Limb (tissue), 2 donors: ENCODE measurements around the gene NUP214.
"Not testable (repeated sequence)": the region's sequence is repeated elsewhere in the genome, so short reads cannot be mapped to it uniquely, and the experiment has no call there.

Experiments used
- DNase-seq, 2 donors: peaks; one replicate each; pipeline ENCODE4 v3.0.0-alpha.2; 2016; ENCODE audit errors: extremely low spot score in 2 of 2

NUP214 gene

DNA sequence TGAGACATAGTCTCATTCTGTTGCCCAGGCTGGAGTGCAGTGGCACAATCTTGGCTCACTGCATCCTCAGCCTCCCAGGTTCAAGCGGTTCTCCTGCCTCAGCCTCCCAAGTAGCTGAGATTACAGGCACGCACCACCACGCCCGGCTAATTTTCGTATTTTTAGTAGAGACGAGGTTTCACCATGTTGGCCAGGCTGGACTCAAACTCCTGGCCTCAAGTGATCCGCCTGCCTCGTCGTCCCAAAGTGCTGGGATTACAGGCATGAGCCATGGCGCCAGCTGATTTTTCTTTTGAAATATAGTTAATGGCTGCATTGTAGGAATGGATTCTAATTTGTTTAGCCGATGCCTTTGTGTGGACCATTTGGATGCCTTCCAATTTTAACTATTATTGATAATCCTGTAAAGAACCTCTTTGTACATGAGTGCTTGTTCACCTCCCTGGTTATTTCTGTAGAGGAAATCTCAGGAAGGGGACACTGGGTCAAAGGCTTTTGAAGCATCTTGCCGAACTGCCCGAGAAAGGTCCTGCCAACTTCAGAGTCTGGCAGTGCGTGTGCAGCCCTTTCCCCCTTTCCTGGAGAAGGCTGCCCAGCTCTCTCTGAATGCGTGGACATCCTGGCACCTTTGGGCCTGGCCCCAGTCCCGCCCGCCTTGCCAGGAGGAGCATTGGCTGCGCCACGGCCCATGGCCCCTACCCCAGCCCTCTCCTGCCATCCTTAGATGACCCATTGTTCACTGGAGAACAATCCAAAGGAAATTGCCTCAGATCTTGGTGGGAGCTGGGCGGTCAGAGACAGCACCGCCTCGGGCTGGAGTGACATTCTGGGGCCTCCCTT is 8.9 kb upstream of the NUP214 start:
- no peak for DNase-seq

DNA sequence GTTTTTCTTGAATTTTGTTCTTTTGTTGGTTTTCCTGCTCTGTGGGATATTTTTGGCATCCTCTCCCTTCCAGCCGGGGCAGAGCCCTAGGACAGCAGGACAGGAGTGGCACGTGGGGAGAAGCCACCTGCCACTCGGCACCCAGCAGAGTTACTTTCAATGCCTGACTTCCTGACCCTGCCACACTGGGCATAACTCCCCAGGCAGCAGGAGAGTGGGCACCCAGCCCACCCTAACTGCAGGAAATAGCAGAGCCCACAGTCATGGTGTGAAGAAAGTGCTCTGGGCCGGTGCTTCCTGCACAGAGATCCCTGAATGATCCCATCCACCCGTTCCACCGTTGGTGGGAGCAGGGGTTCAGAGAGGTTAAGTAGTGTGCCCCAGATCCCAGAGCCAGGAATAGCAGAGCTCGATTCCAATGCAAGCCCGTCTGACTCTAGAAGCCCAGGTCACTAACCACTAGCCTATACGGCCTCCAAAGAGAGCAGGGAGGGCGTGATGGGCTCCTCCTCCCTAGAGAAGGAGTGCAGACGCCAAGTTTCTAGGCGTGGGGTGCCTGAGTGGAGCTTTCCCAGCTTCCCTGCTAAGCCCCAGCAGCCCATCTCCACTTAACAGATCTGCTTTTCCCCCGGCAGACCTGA is 8.1 kb upstream of the NUP214 start:
- DNase-seq = no peak

DNA sequence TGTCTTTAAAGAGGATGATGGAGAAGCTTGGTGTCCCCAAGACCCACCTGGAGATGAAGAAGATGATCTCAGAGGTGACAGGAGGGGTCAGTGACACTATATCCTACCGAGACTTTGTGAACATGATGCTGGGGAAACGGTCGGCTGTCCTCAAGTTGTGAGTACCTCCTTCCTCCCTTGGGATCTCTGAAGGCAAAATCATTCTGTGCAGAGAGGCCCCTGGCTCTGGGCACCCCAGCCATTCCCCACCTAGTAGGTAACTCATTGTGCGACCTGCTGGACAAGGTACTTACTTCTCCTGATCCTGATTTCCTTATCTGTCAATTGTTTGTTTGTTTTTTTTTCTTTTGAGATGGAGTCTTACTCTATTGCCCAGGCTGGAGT is 7.6 kb upstream of the NUP214 start:
- no peak for DNase-seq

DNA sequence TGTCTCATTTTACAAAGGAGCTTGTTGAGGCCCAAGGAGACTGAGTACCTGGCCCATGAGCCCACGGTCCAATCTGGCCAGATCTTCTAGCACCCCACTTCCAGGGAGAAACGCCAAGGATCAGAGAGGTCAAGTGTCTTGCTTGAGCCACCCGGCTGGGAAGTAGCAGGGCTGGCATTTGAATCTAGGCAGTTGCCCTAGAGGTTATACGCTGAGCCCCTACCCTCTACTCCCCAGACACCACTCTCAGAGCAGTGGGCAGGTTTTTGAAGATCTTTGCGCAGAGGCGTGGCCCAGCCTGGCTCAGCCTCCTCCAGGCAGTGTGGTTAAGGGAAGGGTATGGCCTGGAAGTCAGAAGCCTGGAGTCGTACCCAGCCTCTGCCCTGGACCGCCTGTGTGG is 5.8 kb upstream of the NUP214 start:
- no peak for DNase-seq

DNA sequence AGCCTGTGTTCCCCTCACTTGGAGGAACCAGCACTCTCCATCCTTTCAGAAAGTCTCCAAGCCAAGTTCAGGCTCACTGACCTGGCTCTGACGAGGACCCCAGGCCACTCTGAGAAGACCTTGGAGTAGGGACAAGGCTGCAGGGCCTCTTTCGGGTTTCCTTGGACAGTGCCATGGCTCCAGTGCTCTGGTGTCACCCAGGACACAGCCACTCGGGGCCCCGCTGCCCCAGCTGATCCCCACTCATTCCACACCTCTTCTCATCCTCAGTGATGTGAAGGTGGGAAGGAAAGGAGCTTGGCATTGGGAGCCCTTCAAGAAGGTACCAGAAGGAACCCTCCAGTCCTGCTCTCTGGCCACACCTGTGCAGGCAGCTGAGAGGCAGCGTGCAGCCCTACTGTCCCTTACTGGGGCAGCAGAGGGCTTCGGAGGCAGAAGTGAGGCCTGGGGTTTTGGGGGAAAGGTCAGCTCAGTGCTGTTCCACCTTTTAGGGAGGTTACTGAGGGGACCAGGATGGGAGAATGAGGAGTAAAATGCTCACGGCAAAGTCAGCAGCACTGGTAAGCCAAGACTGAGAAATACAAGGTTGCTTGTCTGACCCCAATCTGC is 4.7 kb upstream of the NUP214 start:
- DNase-seq = no peak

DNA sequence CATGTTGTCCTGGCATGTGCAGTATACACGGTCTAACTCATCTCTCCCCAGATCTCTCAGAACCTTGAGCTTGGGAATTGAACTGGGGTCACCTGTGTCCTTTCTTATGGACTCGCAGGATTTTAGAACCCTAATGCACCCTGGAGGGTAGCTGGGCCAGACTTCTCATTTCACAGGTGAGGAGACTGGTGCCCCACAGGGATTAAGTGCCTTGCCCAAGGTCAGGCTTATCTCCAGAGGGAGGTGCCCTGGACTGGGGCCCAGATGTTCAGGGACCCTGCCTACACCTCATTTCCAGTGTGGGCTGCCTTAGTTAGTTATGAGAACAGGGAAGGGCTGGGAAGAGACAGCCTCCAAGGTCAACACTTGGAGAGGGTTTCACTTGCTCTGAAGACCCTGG is 4.0 kb upstream of the NUP214 start:
- DNase-seq = no peak

DNA sequence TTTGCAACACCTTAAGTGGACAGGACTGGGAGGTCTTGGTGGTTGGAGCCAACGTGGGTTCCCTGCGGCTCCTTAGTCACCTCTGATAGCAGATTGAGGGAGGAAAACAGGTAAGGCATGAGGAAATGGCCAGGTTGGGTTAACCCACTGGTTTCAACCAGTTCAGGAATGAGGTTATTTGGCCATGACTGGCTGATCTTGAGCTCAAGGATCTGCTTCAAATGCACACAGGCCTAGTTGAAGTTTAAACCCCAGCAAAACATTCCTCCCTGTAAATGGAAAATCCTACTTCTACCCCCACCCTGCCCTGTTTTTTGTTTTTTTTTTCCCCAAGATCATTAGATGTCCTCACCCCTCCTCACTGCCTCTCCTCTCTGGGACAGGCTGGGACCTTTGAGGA is 3.2 kb upstream of the NUP214 start:
- DNase-seq = no peak

DNA sequence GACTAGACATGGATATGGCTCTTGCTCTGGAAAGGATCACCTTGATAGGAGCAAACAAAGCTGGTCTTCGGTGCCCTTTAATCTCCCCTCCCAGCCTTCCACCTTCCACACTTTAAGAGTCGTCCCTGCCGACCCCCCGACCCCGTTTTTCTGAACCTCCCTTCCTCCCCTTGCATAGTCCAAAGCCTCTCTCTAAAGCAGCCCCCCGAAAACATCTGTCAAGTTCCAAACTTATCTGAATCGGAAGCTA is 423 bp upstream of the NUP214 start:
- DNase-seq = no peak

DNA sequence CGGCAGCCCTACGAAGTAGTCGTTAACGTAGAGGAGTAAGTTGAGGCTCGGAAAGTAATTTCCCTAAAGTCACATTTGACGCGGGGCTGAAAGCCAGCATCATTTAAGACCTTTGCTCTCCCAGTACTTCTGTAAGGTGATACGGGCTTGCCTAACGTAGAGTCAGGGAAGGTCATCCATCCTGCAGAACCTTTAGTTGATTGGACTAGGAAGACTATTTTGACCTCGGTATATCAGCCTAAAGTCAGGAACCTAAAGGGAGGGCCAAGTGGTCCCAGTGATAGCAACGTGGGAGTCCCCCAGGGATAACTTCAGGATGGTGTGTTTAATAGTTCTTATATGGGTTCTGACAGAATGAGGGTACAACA is 657 bp downstream of the NUP214 start:
- no peak for DNase-seq

DNA sequence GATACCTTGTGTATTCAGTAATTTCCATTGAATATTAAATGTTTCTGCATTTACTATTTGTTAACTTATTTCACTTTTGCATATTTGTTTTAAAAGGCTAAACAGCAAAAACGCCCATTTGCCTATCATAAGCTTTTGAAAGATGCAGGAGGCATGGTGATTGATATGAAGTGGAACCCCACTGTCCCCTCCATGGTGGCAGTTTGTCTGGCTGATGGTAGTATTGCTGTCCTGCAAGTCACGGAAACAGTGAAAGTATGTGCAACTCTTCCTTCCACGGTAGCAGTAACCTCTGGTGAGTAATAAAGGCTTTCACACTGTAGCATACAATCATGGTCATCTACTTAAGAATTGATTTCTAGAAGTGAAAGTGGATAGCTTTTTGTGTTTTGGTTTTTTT is 3.8 kb downstream of the NUP214 start:
- DNase-seq = no peak

DNA sequence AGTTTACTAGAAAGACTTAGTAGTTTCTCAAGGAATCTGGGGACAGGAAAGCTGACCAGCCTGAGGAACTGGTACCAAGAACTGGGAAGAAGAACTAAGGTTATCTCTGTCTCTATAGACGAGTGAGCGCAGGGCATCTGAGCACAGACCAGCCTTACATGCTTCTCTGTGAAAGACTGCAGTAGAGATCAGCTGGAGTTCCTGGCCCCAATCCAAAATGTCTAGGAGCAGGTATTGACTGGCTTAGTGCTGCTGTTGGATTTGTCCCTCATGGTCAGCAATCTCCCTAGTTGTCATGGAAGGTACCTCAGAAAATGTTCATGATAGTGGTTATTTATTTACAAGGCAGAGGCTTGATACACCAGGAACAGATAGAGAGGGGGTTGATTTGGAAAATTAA is 13.3 kb downstream of the NUP214 start:
- no peak for DNase-seq

DNA sequence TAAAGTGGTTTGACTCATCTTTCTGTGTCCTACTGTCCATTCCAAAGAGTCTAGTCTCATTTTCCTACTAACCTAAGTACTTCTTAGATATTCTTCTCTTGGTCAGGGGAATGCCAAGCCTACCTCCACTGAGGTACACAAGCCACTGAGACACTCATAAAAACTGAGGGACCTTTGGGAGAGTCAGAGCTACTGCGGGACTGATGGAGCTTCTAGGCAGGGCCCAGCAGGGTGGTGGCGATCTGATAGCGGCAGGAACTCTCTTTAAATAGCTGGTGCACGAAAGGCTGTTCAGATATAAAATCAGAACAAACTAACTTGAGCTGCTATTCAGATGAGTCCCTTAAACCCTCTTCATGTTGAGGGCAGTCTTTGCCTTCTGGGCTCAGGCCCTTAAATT is 14.7 kb downstream of the NUP214 start:
- no peak for DNase-seq

DNA sequence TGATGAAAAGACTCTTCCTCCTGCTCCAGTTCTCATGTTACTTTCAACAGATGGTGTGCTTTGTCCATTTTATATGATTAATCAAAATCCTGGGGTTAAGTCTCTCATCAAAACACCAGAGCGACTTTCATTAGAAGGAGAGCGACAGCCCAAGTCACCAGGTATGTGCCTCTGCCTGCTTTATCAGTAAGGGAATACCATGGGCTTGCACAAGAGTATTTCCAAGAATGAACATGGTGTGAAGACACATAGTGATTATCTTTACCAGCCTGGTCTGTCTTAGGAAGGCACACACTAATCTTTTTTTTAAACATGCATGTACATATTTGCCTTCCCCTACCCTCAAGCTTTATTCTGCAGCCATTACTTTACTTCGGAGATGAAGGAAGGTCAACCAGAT is 15.2 kb downstream of the NUP214 start:
- no peak for DNase-seq

DNA sequence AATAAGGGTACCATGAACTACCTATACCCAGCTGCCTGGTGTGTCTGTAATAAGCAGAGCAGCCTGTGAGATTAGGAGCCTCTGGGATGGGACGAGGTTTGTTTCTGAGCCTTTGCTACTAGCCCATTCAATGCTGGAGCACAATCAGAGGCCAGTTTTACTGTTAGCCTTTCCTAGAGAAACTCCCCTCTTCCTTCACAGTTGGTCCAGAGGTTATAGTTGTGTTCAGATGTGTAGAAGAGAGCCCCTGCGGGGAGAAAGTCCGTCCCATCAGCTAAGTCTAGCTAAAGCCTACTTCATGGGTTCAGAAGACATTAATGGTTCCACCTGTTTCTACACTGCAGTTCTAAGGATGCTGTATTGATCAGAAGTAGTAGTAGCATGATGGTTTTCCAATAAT is 16.8 kb downstream of the NUP214 start:
- no peak for DNase-seq

DNA sequence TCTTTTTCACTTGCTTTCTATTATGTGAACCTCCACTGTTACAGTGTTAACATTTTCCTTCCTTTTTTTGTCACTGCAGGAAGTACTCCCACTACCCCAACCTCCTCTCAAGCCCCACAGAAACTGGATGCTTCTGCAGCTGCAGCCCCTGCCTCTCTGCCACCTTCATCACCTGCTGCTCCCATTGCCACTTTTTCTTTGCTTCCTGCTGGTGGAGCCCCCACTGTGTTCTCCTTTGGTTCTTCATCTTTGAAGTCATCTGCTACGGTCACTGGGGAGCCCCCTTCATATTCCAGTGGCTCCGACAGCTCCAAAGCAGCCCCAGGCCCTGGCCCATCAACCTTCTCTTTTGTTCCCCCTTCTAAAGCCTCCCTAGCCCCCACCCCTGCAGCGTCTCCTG is 18.8 kb downstream of the NUP214 start:
- no peak for DNase-seq

DNA sequence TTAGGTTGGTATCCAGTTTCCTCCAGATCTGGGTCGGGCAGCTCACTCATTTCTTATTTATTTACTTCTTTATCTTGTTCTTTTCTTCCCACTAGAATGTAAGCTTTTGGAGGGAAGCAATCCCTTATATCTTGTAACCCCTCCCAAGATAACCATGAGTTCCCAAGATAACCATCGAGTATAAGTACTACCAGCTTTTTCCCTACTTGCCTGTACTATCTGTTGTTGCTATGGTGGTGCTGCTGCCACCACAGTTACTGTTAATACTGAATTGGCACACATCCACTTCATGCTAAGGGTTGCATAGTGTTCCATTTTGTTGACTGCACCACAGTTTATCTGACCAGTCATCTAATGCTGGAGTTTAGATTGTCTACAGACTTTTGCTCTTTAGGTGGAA is 19.9 kb downstream of the NUP214 start:
- no peak for DNase-seq

DNA sequence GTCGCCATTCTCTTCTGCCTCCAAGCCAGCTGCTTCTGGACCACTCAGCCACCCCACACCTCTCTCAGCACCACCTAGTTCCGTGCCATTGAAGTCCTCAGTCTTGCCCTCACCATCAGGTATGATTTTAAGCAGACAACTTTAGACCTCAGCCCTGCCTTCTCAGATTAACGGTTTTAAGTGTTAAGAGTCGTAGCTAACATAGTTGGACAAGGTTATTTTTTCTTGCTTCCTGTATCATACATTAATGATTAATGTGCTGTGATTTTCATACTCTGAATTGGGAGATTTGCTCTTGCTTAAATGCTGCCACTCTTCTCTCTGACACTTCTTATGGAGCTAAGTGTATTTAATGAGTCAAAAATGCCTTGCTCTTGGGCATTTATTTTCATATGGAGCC is 20.8 kb downstream of the NUP214 start:
- no peak for DNase-seq

DNA sequence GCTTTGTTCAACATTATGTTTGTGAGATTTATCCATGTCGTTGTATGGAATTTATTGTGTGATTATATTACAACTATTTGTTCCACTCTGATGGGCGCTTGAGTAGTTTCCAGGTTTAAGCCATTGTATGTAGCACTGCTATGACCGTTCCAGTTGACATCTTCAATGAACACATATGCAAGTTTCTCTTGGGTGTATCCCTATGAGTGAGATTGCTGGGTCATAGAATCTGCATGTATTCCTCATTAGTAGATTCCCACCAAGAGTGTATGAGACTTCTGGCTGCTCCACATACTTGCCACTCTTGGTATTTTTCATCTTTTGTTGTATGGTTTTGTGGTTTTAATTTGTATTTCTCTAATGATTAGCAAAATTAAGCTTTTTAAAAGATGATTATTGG is 22.9 kb downstream of the NUP214 start:
- no peak for DNase-seq

DNA sequence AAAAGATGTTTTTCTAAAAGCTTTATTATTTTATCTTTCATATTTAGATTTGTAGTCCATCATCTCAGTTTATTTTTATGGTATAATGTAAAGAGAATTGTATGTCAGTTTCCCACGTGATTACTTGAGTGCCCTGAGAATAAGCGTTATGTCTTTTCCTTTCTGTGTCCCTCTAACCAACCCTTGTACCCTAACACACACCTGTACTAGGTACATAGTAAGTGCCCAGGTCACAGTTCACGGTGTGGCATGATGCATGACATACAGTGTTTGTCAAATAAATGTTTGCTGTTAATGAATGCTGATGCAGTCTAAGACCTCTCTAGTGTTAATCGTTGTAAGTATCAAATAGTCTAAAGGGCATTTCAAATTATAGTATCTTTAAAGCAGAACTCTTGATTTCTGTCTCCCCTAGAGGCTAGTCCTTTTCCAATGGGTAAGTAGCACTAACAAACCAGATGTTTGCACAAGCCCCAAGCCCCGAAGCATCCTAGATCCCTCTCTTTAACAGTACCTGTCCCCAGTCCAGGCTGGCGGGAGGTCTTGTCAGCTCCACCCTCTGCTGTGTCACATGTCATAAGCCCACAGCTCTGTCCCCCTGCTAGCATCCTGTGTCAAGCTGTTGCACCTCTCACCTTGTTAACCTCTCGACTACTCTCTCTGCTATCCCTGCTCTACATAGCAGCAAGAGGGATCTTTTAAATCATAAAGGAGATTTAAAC is 23.7 kb downstream of the NUP214 start:
- DNase-seq = no peak

DNA sequence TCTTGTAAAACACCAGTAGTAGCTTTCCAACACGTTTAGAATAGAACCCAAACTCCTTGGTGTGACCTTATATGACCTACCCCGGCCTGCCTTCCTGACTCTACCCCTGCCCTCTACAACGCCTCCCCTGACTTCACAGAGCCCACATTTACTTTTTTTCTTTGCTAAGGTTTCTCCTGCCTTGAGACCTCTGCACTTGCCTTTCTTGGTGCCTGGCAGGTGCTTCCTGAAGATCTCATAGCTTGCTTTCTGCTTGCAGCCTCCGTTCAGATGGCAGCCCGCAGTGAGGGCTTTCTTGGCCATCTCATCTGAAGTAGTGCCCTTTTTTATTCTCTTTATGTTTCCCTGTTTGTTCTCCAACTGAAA is 24.3 kb downstream of the NUP214 start:
- DNase-seq = no peak

DNA sequence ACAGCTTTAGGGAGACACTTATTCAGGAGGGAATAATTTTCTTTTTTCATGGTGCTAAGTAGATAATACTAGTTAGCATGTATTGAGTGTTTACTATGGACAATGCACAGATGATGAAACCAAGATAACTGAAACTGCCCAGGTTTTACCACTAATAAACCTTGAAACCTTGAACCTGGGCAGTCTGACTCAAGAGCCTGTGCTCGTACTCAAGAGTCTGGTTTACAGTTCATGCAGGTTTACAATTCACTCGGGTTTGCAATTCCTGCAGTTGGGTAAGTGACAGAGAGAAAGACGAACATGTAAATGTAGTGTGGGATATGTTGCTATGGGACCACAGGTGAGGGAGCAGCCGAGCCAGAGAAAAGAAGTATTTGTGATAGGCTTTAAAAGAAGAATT is 28.2 kb downstream of the NUP214 start:
- DNase-seq = no peak

DNA sequence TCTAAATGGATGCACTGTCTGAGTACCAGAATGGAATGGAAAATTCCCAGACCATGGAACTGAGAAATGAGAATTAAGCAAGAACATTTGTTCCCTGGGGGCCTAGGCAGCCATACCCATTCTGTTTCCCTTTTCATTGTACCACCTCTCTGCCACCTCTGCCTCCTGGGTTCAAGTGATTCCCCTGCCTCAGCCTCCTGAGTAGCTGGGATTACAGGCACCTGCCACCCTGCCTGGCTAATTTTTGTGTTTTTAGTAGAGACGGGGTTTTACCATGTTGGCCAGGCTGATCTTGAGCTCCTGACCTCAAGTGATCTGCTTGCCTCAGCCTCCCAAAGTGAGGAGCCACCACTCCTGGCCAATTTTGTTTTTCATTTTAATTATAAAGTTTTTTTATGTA is 33.3 kb downstream of the NUP214 start:
- DNase-seq = not testable (repeated sequence)
